Gastroesophageal sphincter (tissue), 3 donors: ENCODE data around the gene VMP1.
A peak's percentile ranks its signal among the peaks of the same experiment; 100 is the strongest.

Experiments used
- CTCF ChIP-seq, 4 experiments: fragments of 200-600 bp in 2 of 4; fragments of 450-650 bp in 2 of 4; sonication (generic) in 1 of 4; IDR thresholded peaks; one replicate each; pipeline ENCODE4 v1.5.1; 2017 to 2019; ENCODE audit warnings: antibody characterized with exemption in 4 of 4, mild to moderate bottlenecking in 2 of 4, moderate library complexity in 2 of 4
- EP300 ChIP-seq: sonication (generic); formaldehyde crosslinking; IDR thresholded peaks from one replicate; pipeline ENCODE4 v1.6.1; 2017; ENCODE audit warnings: antibody characterized with exemption, mild to moderate bottlenecking
- POLR2A ChIP-seq, 2 donors: fragments of 450-650 bp; IDR thresholded peaks; one replicate each; pipeline ENCODE4 v1.6.1; 2017; ENCODE audit warnings: antibody characterized with exemption in 2 of 2, mild to moderate bottlenecking in 2 of 2, moderate library complexity in 1 of 2

- peak; percentile 59 to 62 (median 60) for TF ChIP-seq CTCF (IDR thresholded peaks at IDR 0.05)
- TF ChIP-seq POLR2A (IDR thresholded peaks at IDR 0.05) = no peak
- TF ChIP-seq EP300 = no peak
These were observed 39.5 kb downstream of the VMP1 start for GRCh38 chr17:59746849-59747445.
